ENCODE results near the gene KRTAP1-4.

Gene KRTAP1-4

DNA sequence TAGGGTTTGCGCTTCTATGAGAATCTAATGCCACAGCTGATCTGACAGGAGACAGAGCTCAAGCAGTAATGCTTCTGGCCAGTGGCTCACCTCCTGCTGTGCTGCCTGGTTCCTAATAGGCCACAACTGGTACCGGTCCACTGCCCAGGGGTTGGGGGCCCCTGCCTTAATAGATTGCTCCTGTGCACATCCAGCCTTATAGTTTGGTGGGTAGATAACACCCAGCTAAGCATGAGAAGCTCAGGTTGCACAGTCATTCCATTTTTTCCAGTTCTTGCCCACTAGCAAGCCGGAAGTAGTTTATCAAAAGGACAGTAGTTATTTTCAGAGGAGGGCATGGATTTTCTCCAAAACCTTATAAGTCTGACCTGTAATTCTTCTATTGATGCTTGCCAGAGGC lies 10.6 kb downstream of the KRTAP1-4 start:
- no peak for TF ChIP-seq ZFX (IDR thresholded peaks at IDR 0.05; ENCODE audit: borderline replicate concordance)
- TF ChIP-seq, protein P1, sequence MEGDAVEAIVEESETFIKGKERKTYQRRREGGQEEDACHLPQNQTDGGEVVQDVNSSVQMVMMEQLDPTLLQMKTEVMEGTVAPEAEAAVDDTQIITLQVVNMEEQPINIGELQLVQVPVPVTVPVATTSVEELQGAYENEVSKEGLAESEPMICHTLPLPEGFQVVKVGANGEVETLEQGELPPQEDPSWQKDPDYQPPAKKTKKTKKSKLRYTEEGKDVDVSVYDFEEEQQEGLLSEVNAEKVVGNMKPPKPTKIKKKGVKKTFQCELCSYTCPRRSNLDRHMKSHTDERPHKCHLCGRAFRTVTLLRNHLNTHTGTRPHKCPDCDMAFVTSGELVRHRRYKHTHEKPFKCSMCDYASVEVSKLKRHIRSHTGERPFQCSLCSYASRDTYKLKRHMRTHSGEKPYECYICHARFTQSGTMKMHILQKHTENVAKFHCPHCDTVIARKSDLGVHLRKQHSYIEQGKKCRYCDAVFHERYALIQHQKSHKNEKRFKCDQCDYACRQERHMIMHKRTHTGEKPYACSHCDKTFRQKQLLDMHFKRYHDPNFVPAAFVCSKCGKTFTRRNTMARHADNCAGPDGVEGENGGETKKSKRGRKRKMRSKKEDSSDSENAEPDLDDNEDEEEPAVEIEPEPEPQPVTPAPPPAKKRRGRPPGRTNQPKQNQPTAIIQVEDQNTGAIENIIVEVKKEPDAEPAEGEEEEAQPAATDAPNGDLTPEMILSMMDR (IDR thresholded peaks at IDR 0.05): no peak
- H3K27ac ChIP-seq: no peak overlapping the region

DNA sequence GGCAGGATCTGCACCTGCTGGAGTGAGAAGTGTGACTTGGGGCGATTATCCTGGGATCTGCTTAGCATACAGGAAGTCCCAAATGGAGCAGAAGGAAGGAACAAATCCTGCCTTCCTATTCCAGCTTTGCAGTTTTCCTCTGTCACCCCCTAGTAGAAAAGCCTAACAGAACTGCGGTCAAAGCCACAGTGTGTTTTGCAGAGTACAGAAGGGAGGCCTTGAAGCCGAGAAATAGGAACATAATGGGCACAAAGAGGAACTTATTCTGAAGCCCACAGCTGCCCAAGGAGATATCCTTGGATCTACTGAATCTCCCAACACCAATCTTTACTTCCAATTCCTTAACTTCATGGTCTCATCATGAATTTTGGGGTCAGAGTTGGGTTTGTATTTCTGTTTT lies 11.5 kb downstream of the KRTAP1-4 start:
- TF ChIP-seq, protein P1 (IDR thresholded peaks at IDR 0.05): no peak
- H3K27ac ChIP-seq: no peak overlapping the region

DNA sequence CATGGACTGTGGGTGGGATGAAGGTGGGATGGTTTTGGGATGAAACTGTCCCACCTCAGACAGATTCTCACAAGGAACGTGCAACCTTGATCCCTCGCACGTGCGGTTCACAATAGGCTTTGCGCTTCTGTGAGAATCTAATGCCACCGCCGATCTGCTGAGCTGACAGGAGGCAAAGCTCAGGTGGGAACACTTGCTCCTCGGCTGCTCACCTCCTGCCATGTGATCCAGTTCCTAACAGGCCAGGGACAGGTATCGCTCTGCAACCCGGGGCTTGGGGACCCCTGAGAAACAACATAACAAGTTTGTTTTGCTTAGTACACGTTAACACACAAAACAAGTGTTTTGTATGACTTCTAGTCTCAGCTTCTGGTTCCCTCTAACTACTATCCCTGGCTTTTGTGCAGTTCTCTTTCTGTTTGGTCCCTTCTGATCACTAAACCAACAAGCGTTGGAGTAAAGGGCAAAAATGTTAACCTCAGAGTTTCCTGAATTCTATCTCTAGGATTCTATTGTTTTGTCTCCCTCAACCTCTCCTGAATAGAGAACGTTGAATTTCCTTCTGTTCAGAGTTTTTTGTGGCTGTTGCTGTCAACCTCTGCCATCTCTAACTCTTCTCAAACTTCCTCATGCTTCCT lies 13.3 kb downstream of the KRTAP1-4 start:
- no peak overlapping the region for H3K27ac ChIP-seq
- TF ChIP-seq ZFX (IDR thresholded peaks at IDR 0.05; ENCODE audit: borderline replicate concordance): no peak
- TF ChIP-seq, protein P1 (IDR thresholded peaks at IDR 0.05): no peak

- TF ChIP-seq ZFX (IDR thresholded peaks at IDR 0.05; ENCODE audit: borderline replicate concordance): no peak
- TF ChIP-seq, protein P1 (IDR thresholded peaks at IDR 0.05): no peak
- H3K27ac ChIP-seq: no peak overlapping the region
Measured at GRCh38 chr17:41015454-41015853, 14.5 kb downstream of the KRTAP1-4 start.

- H3K27ac ChIP-seq: no peak overlapping the region
- TF ChIP-seq, protein P1 (IDR thresholded peaks at IDR 0.05): no peak
- TF ChIP-seq ZFX (IDR thresholded peaks at IDR 0.05; ENCODE audit: borderline replicate concordance): no peak
Measured at GRCh38 chr17:41013606-41014005, 16.4 kb downstream of the KRTAP1-4 start.

DNA sequence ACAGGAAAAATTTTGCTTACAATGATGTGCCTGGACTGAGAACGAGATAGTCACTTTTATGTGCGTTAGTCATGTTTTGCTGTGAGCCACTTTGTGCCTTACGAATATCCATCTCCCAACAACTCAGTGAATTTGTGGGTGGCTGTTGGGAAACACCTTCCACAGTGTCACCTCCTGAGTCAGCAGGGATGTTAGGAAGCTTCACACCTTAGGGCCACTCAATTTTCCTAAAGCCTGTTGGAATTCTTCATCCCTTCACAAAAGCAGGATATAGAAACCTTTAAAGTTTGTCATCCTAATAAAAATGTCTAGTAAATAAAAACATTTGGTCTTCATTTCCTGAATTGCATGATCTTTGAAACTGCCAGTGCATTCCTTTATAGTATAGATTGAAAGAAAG lies 16.8 kb downstream of the KRTAP1-4 start:
- no peak for TF ChIP-seq ZFX (IDR thresholded peaks at IDR 0.05; ENCODE audit: borderline replicate concordance)
- TF ChIP-seq, protein P1 (IDR thresholded peaks at IDR 0.05): no peak
- no peak overlapping the region for H3K27ac ChIP-seq

GRCh38 chr17:41012326-41013120 lies 17.5 kb downstream of the KRTAP1-4 start:
- TF ChIP-seq, protein P1 (IDR thresholded peaks at IDR 0.05): no peak
- no peak for TF ChIP-seq ZFX (IDR thresholded peaks at IDR 0.05; ENCODE audit: borderline replicate concordance)
- H3K27ac ChIP-seq: no peak overlapping the region

Data from 22Rv1 (cell line).